Kidney (tissue), 14 donors: ENCODE measurements around the gene RASGRP3. TPM values are rescaled to one million over a fixed set of nuclear protein-coding genes. Genes with fewer than 3 reads are reported as not detected.

Experiments
- DNase-seq, 5 donors: peaks; one replicate each; pipeline ENCODE4 v3.0.0-alpha.2; 2013 to 2020
- FAIRE-seq: peaks from 2 replicates; lab custom pipeline; 2012; peaks lifted over from hg19 to GRCh38; lab: Jason Lieb, UNC
- H3K27ac ChIP-seq, 2 donors: one replicate each; pipeline ENCODE4 v1.7.0; 2013; ENCODE audit warnings: low read depth in 2 of 2, low read length in 2 of 2, inconsistent platforms in 1 of 2
- H3K27me3 ChIP-seq: one replicate; pipeline ENCODE4 v1.7.1; 2013; ENCODE audit warnings: low read length, inconsistent platforms; ENCODE audit not compliant: control insufficient read depth, insufficient read depth
- H3K36me3 ChIP-seq, 3 donors: one replicate each; pipeline versions ENCODE4 v1.7.0 to v1.7.1; 2013; ENCODE audit warnings: low read length in 3 of 3, control low read depth in 1 of 3, inconsistent platforms in 1 of 3; ENCODE audit not compliant: insufficient read depth in 3 of 3, control insufficient read depth in 2 of 3
- H3K4me1 ChIP-seq, 3 donors: one replicate each; pipeline versions ENCODE4 v1.7.0 to v1.7.1; 2013; ENCODE audit warnings: low read length in 3 of 3, inconsistent platforms in 1 of 3, low read depth in 1 of 3; ENCODE audit not compliant: control insufficient read depth in 2 of 3, insufficient read depth in 2 of 3
- H3K4me3 ChIP-seq, 3 donors: one replicate each; pipeline versions ENCODE4 v1.7.0 to v1.8.1; 2013; ENCODE audit warnings: low read length in 3 of 3, control low read depth in 1 of 3, inconsistent platforms in 1 of 3
- H3K9ac ChIP-seq, 3 donors: one replicate each; pipeline versions ENCODE4 v1.7.0 to v1.7.1; 2013; ENCODE audit warnings: low read length in 3 of 3, control low read depth in 1 of 3, inconsistent platforms in 1 of 3
- H3K9me3 ChIP-seq, 3 donors: one replicate each; pipeline versions ENCODE4 v1.7.0 to v1.7.1; 2013; ENCODE audit warnings: low read length in 3 of 3, control low read depth in 1 of 3, inconsistent platforms in 1 of 3; ENCODE audit not compliant: control insufficient read depth in 2 of 3, insufficient read depth in 1 of 3
- intact Hi-C: fragments of 100-400 bp; cut with DNase I; formaldehyde crosslinking; loops from one replicate; pipeline ENCODE4 v1.11.1; 2022
- polyA plus RNA-seq: library from polyadenylated mRNA; stranded (reverse); fragments of 350-450 nt; fragmentation: Illumina TruSeq; extraction: RNeasy Lipid Tissue Mini Kit (QIAGEN cat#74804); gene quantifications from one replicate; pipeline ENCODE4 v1.2.3, GENCODE V29; 2014; ENCODE audit warnings: low read depth, low replicate concordance; ENCODE audit not compliant: insufficient read depth
- total RNA-seq: library from RNA; stranded (reverse); fragmentation: NEBNext Ultra II Directional; extraction: Animal tissue kit (Norgen Biotek cat#: 25700); gene quantifications from one replicate; pipeline ENCODE4 v1.2.1, GENCODE V29; 2021
- TF ChIP-seq, protein P1 (sequence below): IDR thresholded peaks from 3 replicates; pipeline ENCODE4 v1.5.1; 2012; ENCODE audit warnings: mild to moderate bottlenecking, moderate library complexity, borderline replicate concordance; ENCODE audit not compliant: insufficient read depth; ENCODE audit errors: extremely low read depth
- donor health status: control.
- donor health status: control.
- donor health status: control.
- donor health status: control.
- donor health status: control.
- donor health status: DM: yes; HTN: yes; CAD: no.
- donor health status: Normal renal cell carcinoma (clear cell type).

Gene RASGRP3
- total and polyA plus RNA-seq, 2 donors from 2014 or later = 7.8 to 22.6 TPM

GRCh38 chr2:33525666-33526065 is 49.2 kb downstream of the RASGRP3 start:
- Histone ChIP-seq H3K27ac (no peak overlapping the region), H3K4me1 (peaks cover 0 to 2% (median 0%) of the 10 kb centered on the region in 3 donors), H3K9ac (no peak overlapping the region), H3K27me3 (no peaks in the 10 kb centered on the region), H3K9me3 (no peaks in the 10 kb centered on the region), H3K36me3 (no peaks in the 10 kb centered on the region), H3K4me3 (no peak overlapping the region)
- no peak for DNase-seq
- TF ChIP-seq, protein P1, sequence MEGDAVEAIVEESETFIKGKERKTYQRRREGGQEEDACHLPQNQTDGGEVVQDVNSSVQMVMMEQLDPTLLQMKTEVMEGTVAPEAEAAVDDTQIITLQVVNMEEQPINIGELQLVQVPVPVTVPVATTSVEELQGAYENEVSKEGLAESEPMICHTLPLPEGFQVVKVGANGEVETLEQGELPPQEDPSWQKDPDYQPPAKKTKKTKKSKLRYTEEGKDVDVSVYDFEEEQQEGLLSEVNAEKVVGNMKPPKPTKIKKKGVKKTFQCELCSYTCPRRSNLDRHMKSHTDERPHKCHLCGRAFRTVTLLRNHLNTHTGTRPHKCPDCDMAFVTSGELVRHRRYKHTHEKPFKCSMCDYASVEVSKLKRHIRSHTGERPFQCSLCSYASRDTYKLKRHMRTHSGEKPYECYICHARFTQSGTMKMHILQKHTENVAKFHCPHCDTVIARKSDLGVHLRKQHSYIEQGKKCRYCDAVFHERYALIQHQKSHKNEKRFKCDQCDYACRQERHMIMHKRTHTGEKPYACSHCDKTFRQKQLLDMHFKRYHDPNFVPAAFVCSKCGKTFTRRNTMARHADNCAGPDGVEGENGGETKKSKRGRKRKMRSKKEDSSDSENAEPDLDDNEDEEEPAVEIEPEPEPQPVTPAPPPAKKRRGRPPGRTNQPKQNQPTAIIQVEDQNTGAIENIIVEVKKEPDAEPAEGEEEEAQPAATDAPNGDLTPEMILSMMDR = no peak
- no peak for FAIRE-seq
- intact Hi-C loops = no loop called here

GRCh38 chr2:33526132-33526531 is 49.7 kb downstream of the RASGRP3 start:
- Histone ChIP-seq H3K27ac (no peak overlapping the region), H3K9me3 (no peaks in the 10 kb centered on the region), H3K9ac (no peak overlapping the region), H3K4me3 (no peak overlapping the region), H3K36me3 (no peaks in the 10 kb centered on the region), H3K4me1 (peaks cover 0 to 2% (median 0%) of the 10 kb centered on the region in 3 donors), H3K27me3 (no peaks in the 10 kb centered on the region)
- TF ChIP-seq, protein P1 = no peak
- no peak for DNase-seq
- intact Hi-C loops = no loop called here
- FAIRE-seq = no peak

DNA sequence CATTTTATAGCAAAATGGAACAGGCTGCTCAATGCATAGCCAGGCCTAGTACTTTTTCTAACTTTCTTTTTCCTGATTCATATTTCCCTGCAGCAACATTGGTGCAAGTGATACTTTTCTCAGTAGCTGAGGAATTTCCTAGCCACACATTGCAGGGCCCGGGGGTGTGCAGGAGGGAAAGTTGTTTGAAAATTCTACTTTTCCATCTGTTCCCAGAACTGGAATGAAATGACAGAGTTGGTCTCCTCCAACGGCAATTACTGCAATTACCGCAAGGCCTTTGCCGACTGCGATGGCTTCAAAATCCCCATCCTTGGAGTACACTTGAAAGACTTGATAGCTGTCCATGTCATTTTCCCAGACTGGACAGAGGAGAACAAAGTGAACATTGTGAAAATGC is 50.5 kb downstream of the RASGRP3 start:
- intact Hi-C loops = no loop called here

More for the DNA sequence above, 50.5 kb downstream of the RASGRP3 start:
- Histone ChIP-seq H3K27ac (no peak overlapping the region), H3K9ac (no peak overlapping the region), H3K27me3 (no peaks in the 10 kb centered on the region), H3K9me3 (no peaks in the 10 kb centered on the region), H3K4me1 (peaks cover 0 to 2% (median 0%) of the 10 kb centered on the region in 3 donors), H3K36me3 (peaks cover 0 to 3% (median 0%) of the 10 kb centered on the region in 3 donors), H3K4me3 (no peak overlapping the region)
- TF ChIP-seq, protein P1 = no peak
- FAIRE-seq (no peak), DNase-seq (no peak)
